Dermis microvascular lymphatic vessel endothelial cell (primary cell): ENCODE measurements around the gene SDK2. TPM values are rescaled to one million over a fixed set of nuclear protein-coding genes. Genes with fewer than 3 reads are reported as not detected.
A peak's percentile ranks its signal among the peaks of the same experiment; 100 is the strongest.

Experiments
- DNase-seq, 2 donors: peaks; one replicate each; pipeline versions ENCODE4 v3.0.0 to v3.0.0-alpha.2; 2010; ENCODE audit warnings: low read depth in 2 of 2
- total RNA-seq: library from RNA; depleted of rRNA; stranded (reverse); fragments of >200 nt; gene quantifications from 2 replicates; pipeline ENCODE4 v1.2.1, GENCODE V29; 2014

The SDK2 gene
- total RNA-seq, 1 donor from 2014 or later = not detected

DNA sequence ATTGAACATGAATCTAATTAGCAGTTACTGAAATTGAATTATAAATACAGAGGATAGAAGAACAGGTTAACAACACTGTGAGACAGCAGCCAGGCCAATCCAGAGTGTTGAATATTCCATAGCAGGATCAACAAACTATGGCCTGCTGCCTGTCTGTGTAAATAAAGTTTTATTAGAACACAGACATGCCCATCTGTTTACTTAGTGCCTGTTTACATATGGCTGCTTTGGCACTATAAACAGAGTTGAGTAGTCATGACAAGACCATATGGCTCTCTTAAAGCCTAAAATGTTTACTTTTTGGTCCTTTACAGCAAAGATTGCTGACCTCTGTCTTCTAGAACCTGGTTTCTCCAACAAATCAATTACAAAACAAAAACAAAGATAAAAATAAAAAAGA is 217.0 kb downstream of the SDK2 start:
- DNase-seq = no peak

DNA sequence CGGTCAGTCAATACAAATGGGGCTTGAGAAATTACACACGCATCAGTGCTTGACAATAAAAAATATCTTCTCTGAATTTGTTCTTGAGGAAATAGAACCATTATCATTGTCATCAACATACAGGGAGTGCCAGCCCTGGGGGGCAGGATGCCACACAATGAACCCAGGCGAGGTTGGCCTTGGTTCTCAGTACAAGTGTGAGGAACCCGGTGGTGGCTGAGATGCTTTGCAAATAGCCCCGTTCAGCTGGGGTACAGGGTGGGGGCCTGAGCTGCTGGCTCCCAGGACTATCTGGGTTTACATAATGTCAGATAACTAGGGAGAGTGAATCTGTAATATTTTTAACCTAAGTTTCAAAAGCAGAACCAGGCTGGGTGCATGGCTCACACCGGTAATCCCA is 219.7 kb downstream of the SDK2 start:
- no peak for DNase-seq

DNA sequence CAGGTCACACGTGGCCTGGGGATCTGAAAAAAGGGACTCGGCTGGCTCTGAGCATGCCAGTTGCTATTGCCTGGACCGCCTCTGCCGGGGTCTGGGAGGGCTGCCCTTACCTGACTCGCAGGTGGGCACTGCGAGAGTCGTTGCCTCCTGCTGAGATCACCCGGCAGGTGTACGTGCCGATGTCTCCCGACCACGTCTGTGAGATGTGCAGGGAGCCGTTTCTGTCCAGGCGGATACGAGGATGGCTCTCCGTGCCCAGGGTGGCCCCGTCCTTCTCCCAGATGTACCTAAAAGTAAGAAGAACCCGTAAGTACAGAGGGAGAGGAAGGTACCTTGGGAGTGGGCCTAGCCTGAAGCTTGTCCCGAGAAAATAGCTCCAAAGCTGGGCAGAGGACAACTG is 220.4 kb downstream of the SDK2 start:
- no peak for DNase-seq

DNA sequence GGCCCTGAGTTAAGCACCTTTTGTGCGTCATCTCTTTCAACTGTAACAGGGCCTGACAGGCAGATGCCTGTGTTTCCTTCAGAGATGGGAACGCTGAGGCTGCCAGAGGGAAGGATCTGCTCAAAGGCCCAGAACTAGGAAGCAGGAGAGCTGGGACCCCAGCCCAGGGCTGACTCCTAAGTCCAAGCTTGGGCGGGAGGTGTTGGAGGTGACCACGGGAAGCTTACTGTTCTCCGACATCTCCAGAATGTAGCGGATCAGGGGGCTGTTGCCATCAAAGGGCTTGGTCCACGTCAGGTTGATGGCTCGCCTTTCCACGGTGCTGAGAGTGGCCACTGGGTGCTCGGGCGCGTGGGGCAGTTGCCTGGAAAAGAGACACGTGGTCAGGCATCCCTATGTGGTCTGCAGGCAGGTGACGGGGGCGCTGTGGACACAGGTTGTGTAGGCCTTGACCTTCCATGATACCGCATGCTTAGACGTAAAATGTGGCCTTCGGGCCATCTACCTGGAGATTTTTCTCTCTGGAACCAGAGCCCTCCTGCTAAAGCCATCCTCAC is 221.0 kb downstream of the SDK2 start:
- DNase-seq = no peak

DNA sequence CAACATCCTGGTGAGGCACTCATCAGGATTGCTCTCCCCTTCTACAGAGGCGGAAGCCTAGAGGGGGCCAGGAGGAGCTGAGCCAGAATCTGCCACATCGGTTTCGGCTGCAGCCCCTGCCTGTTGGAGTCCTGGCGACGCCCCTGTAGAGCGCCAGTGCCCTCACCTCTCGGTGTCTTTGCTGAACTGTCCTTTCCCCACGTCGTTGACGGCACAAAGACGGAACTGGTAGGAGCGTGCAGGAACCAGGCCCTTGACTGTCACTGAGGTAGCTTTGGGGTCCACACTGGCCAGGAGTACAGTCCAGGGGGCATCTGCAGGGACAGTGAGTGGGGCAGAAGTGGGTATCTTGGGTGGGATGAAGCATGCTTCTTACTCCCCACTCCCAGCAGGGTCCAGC is 222.1 kb downstream of the SDK2 start:
- DNase-seq = no peak

DNA sequence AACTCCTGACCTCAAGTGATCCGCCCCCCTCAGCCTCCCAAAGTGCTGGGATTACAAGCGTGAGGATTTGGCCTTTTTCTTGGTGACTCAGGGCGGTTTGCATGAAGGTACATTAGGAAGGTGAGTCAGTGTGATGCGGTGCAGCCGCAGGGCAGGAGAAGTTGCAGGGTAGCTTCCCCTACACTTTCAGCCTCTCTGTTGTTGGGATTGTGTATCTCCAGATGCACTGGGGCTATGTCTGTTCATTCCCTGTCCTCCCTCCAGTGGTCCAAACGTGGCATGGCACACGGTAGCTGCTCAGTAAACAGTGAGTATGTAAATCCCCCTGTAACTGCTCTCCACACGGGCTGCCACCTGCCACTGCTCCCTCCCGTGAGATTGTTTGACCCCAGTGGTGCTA is 223.3 kb downstream of the SDK2 start:
- DNase-seq = no peak

DNA sequence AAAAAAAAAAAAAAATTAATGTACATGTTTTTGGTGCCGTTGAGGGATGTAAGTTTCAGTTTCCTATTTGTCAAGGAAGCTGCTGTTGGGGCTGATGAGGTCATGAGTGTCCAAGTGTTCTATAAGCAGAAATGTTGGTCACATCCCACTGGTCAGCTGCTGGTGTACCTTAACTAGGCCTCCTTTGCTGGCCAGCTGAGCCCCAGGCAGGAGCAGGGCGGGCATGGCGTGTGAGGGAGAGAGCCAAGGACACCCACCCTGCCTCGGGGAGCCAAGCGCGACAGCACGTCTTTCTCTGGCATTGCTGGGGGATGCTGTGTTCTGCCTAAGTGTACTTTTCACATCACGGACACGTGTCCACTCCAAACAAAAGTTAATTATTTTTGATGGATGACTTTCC is 224.4 kb downstream of the SDK2 start:
- DNase-seq = no peak

DNA sequence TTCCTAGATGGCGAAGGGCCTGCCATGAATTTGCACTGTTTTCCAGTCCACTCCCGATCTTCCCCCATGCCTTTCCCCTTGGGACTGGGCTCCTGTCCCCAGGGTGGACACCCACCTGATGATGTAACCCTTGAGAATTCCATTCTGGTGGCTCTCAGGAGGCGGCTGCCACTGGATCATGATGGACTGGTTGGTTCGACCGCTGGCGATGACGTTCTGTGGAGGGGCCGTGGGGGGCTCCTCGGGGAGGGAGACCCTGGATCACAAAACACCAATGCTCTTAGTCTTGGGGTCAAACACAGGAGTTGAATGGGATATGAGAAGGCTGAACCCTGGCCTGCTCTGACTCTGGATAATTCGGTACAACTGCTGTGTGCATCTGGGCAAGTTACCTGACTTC is 225.2 kb downstream of the SDK2 start:
- no peak for DNase-seq

DNA sequence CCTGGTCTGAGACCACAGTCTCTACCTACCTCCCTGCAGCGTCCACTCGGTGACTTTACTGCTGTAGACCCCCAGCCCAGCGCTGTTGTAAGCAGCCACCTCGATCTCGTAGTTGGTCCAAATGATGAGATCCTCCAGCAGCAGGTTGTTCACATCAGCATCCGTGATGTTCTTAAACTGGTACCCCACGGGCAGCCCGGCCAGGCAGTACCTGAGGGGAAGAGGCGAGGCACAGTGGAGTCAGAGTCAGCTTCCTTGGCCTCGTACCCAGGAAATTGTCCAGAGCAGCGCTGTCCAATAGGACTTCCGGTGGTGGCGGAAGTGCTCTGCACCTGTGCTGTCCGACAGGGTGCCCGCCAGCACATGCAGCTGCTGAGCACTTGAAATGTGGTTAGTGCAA is 228.5 kb downstream of the SDK2 start:
- DNase-seq = no peak

DNA sequence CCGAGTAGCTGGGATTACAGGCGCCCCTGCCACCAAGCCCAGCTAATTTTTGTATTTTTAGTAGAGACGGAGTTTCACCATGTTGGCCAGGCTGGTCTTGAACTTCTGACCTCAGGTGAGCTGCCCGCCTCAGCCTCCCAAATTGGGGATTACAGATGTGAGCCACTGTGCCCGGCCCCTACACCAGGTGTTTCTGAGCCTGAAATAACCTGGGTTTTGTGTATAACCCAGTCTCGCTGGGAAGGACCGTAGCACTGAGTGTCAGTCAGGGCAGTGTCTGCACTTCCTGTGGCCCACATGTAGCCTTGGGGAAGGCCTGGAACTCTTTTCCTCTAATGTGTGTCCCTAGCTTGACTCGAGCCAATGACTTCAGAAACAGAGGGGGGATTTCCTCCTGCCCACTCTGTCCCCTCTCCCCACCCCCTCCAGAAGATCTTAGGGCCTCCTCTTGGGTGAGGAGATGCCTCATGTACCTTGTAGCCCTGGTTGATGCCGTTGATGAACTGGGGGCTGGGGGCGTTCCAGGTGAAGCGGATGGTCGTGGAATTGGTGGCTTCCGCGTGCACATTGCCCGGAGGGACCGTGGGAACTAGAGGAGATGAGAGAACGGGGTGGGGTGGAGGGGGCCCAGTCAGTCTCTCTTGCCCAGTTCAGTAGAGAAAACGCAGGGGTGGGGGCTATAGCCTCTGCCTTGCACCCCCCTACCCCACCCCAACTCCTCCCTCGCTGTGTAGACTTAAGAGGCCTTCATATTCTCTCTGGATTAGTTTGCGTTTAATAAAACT is 229.9 kb downstream of the SDK2 start:
- no peak for DNase-seq

DNA sequence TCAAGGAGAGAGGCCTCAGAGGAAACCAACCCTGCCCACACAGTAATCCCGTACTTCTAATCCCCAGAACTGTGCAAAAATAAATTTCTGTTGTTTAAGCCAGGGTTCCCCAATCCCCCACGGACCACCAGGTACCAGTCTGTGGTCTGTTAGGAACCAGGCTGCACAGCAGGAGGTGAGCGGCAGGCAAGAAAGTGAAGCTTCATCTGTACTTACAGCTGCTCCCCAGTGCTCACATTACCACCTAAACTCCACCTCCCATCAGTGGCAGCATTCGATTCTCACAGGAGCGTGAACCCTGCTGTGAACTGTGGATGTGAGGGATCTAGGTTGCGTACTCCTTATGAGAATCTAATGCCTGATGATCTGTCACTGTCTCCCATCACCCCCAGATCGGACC is 231.3 kb downstream of the SDK2 start:
- DNase-seq = no peak

DNA sequence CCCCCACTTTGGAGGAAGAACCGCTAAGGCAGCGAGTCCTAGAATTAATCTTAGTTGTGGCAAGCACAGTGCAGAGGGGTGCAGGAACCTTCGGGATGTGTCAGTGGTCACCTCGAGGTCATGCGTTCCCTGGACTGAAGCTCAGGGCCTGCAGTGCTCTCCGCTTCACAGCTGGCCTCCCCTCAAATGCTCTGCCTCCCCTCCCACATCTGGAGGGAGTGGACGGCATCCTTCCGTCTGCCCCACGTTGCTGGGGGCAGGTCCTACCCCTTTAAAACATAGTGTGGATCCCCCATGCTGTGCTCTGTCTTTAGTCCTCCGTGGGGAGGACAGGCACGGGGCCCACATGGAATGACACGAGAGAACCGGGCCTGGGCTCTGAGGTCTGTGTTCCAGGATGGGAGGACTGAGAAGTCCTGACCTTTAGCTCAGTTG is 232.9 kb downstream of the SDK2 start:
- DNase-seq = no peak

DNA sequence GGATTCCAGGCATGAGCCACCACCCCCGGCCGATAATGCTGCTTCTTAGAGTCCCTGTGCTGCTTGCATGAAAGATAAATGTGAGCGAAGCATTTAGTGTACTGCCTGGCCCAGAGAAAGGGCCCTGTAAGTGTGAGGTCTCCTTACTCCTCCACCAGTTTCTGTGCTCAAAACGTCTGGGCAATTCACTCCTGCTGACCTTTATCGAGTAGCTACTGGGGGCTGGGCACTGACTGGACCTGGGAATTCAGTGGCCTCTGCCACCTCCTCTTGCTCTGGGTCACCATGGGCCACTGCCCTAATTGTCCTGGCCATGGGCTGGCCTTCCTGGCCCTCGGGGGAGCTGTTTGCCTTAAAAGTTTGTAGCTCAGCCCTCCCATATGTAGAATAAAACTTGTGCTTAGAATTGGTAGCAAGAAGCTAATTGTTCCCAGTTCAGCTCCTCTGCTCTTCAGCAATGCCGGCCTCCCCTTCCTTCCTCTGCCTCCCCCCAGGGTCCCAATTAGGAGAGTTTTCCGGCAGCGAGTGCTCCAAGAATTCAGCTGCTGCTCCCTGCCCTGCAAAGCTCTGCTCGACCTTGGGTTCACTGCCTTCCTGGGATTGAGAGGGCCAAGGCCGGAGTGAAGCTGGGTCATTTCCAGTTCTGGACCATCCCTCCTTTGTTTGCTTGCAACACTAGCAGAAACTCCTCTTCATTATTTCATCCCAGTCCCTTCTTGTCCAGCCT is 233.5 kb downstream of the SDK2 start:
- DNase-seq = no peak

DNA sequence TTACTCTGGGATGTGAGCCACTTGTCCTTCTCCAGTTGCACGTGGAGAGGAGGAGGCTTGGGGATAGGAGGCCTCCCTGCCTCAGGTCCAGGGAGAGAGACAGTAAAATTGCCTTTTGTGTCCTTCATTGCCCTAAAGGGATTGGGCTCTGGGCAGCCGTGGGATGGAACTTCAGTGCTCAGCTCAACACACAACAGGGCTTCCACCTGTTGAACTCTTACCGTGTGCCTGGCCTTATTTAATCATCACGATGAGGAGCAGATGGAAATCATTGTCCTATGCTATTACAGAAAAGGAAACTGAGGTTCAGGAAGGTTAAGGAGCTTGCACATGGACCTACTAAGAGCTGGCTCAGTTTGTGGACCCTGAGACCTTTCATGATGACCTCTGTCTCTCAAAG is 240.0 kb downstream of the SDK2 start:
- no peak for DNase-seq

DNA sequence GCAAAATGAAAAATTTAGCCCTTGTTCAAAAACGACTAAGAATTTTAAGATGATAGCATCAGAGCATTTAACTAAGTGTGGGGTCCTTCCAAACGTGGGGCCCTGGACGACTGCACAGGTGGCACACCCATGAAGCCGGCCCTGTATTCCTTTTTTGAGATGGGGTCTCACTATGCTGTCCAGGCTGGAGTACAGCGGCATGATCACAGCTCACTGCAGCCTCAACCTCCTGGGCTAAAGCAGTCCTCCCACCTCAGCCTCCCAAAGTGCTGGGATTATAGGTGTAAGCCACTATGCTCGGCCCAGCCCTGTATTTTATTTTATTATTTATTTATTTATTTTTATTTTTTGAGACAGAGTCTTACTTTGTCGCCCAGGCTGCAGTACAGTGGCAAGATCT is 241.8 kb downstream of the SDK2 start:
- no peak for DNase-seq

DNA sequence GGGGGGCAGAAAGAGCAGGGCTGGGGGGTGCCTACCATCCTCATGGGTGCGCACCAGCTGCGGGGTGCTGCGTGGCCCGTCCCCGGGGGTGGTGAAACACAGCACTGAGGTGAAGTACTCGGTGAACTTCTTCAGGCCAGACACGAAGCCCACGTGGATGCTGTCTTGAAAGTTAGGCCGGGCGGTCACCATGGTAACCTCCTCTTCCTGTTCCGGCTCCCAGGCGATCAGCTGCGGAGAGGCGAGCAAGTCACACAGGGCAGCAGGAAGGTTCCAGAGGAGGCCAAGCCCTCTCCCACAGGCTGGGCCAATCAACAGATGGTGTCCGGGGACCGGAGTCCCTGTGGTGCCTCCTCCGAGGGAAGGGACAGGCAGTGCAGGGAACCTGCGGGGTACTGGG is 242.3 kb downstream of the SDK2 start:
- DNase-seq = peak in 1 of 2 donors; percentile 7

DNA sequence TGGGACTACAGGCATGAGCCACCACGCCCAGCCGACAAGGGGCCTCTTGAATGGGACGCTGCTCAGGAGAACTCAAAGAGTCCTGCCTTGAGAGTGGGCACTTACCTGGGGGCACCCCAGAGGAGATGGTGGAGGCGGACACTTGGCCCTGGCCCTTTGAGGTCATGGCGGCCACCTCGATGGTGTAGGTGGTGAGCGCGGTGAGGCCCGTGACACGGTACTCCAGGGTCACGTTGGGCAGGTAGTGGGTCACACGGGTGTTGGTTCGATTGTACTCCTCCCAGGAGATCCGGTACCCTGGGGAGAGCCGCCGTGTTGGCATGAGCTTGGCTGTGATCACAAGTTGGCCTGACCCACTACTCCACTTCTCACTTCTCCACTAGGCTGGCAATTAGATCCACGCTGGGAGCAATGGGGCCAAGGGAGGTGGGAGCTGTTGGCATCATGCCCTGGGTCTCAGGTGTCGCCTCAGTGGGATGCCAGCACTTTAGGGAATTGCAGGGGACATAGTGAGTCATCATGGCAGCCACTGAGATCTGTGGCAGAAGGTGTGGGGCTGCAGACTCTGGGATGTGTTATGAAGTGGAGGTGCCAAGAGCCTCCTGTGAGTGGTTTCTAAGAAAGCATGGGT is 243.2 kb downstream of the SDK2 start:
- DNase-seq = no peak

DNA sequence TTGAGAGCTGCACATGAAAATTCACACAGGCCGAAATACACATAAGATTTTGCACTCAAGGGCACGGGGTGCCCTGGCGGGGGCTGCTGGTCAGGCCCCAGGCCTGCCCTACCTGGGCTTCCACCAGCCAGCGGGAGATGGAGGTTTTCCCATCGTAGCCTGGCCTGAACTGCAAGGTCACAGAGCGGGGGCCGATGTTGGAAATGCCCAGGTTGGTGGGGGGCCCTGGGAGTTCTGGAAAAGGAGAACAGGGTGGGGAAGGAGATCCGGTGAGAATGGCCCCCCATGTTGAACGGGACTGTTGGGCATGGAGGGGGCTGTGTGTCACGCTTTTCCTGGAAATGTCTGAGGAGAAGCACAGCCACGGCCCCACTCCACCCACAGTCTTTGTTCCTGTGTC is 245.2 kb downstream of the SDK2 start:
- DNase-seq = no peak

DNA sequence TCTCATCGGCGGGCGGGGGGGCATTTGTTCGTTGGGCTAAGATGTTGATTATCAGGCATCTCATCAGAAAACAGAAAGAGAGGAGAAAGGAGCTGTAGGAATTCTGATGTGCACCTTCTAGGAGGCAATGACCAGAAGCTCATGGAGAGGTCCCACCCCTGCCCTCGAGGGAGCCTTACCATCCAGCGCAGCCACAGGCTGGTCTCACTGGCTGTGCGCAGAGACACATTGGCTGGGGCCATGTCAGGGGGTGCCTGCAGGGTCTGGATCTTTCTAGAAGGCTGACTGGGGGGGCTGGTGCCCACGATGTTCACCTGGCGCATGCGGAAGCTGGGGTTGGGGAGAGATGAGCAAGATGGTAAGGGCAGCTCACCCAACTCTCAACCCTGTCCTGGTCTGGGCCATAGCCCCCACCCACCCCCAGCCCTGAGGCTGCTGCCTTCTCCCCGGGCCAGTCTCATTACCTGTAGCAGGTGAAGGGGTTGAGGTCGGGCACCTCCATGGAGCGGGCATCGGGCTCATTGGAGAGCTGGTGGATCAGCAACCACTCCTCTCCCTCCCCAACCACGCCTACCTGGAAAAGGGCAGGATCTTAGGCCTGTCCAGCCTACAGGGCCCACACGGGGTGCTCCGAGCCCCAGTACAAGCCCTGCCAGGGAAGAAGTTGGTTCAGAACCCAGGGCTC is 246.2 kb downstream of the SDK2 start:
- no peak for DNase-seq

DNA sequence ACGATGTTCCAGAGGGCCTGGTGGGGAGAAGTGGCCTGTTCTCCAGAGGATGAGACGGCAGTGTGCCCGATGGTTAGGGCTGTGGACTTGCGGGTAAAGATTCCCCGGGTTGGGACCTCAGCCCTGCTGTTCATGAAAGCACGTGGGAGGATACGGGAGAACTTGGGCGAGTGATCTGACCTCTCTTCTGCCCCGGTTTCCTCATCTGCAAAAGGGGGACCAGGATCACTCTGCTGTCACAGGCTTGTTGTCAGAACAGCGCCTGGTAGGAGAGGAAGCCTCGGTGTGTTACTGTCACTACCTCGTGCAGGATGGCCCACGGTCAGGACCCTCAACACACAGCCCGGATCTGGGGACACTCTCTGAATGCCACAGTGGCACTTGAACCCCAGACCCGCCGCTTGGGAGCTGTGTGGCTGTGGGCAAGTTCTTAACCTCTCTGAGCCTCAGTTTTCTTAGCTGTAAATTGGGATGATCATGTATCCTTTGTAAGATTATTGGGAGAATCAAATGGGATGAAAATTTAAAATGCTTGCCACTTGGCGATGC is 246.9 kb downstream of the SDK2 start:
- no peak for DNase-seq

DNA sequence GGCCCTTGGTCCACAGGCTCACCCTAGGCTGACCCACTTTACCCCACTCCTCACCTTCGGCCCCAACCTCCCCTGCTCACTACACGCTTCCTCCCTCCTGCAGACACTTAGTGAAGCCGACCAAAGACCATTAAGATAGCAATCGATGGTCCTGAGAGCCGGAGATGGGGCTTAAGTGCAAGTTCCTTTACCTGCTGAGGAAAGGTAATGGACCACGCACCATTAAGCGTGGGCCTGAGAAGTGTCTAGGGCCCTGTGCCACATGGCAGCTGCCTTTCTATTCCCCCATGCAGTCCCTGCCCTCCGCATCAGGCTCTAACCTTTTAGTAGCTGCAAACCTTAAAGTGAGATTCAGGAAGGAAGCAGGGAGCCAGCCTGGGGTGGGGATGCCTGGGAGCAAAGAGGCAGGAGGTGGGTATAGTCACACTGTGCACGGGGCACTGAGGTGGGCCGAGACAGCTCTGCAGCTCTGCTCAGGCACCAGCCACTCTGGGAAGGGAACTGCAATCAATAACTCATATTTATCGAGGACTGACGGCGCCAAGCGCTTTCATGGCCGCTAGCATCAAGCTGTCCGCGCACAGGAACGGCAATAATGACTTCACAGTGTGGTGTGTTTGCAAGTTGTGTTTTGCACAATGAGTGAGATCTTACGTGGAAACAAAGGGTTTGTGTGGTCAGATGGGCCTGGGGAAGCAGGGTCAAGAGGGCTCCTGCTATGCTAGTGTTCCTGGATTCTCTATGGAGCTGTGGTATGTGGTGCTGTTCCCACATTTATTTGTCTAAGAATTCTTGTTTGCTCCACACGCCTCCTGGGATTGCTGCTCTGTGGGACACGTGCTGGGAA is 247.6 kb downstream of the SDK2 start:
- no peak for DNase-seq
